Ureter (tissue), 1 donor: ENCODE measurements around the gene PRMT1. TPM values are rescaled to one million over a fixed set of nuclear protein-coding genes. Genes with fewer than 3 reads are reported as not detected.
"Not testable (repeated sequence)": the region's sequence is repeated elsewhere in the genome, so short reads cannot be mapped to it uniquely, and the experiment has no call there.

Experiments
- DNase-seq: peaks from one replicate; pipeline ENCODE4 v3.0.0-alpha.2; 2020; ENCODE audit warnings: low spot score
- total RNA-seq: library from RNA; stranded (reverse); gene quantifications from one replicate; pipeline ENCODE4 v1.2.4, GENCODE V29; 2023
- donor health status: DM: yes; HTN: yes; CAD: no.

The PRMT1 gene
- 166 TPM for total RNA-seq

DNA sequence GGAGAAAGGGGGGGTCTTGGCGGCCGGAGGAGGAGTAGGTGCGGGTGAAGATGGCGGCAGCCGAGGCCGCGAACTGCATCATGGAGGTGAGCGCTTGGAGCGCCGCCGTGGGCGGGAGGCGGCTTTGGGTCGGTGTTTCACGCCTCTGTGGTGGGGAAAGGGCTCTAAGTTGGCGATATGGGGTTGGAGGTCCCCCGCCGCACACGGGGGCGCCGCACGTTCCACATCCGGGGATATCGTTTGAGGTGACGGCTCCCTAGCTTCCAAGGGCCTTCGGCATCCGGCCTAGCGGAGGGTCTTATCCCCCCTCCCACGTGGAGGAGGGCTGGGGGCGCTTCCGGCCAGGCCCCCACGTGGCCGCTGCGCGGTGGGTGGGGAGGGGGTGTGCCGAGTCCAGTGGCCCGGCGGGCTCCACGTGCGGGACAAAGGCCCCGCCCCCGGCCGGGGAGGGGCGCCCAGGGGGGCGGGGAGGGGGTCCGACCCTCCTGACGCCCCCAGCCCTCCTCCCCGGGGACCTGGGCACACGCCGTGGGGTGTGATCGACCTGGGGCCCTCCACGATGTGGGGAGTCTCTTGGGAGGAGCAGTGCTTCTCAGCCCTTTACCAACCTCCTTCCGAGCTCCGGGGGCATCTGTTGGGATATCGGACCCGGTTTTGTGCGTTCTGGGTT is at the start of gene PRMT1:
PRMT1 (plus strand) TSS at position 41 of the 670 bp plus-strand sequence; CDS start at position 51, 10 bp downstream.
- DNase-seq: no peak

DNA sequence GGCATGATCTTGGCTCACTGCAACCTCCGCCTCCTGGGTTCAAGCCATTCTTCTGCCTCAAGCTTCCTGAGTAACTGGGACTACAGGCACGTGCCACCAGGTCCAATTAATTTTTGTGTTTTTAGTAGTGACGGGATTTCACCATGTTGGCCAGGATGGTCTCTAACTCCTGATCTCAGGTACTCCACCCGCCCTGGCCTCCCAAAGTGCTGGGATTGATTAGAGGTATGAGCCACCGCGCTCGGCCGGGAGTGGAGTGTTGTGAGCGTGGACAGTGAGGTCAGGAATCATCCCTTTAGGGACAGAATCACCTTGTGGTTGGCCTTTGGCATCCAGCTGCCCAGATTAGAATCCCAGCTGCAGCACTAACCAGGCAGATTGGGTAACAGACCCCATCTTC is 47.4 kb upstream of the PRMT1 start:
- no peak for DNase-seq

DNA sequence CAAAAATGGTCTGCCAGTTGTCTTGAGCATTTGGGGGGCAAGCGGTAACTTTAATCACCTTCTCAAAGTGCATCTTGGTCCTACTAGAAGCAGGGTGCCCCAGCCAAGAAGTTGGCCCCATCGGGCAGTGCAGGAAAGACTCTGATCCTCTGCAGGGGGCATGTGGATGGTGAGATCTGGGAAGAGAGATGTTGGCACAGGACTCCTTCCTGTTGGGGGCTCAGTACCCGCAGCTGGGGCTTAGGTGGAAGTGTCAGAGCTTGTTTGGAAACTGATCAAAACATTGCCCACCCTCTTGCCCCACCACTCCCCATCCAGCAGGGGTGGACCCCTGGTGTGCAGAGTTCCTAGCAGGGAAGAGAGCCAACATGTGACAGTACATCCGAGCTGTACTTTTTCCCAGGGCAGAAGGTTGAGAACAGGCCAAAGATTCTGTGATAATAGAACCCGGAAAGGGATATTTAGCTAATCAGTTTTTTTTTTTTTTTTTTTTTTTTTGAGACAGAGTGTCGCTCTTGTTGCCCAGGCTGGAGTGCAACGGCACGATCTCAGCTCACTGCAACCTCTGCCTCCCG is 46.0 kb upstream of the PRMT1 start:
- DNase-seq: no peak

DNA sequence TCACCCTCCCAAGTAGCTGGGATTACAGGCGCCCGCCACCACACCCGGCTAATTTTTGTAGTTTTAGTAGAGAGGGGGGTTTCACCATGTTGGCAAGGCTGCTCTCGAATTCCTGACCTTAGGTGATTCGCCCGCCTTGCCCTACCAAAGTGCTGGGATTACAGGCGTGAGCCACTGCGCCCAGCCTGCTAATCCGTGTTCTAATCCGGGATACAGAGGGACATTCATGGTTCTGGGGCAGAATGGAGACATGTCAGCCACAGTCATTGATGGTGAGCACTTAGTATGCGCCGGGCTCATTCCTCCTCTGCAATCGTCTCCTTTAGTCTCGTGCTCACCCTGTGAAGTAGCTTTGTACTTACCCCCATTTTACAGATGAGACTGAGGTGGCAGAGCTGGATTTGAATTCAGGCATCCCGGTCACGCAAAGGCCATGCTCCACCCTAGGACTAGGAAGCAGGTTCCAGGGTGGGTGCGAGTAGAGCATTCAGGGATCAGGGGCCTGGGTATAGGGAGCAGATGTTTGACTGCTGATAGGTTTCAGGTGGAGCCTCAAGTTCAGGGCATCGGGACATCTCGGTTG is 45.4 kb upstream of the PRMT1 start:
- DNase-seq: no peak

DNA sequence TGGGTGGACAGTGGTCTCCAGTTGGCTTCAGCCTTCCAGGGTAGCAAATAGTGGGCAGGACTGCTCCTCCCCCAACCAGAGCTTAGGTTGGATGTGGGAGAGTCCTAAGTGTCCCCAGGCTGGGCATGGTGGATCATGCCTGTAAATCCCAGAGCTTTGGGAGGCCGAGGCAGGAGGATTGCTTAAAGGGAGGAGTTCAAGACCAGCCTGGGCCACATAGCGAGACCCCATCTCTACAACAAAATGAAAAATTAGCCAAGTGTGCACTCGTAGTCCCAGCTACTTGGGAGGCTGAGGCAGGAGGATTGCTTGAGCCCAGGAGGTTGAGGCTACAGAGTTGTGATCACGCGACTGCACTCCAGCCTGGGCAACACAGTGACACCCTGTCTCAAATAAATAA is 44.5 kb upstream of the PRMT1 start:
- no peak for DNase-seq

DNA sequence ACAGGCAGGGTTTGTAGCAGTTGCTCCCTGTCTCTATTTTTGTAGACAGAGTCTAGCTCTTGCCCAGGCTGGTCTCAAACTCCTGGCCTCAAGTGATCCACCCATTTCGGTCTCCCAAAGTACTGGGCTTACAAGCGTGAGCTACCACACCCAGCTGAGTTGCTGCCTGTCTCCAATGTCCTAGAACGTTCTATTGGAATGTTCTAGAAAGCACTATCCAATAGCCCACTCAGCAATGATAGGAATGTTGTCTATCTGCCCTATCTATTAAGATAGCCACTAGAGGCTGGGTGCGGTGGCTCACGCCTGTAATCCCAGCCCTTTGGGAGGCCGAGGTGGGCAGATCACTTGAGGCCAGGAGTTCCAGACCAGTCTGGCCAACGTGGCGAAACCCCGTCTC is 43.8 kb upstream of the PRMT1 start:
- DNase-seq: not testable (repeated sequence)

DNA sequence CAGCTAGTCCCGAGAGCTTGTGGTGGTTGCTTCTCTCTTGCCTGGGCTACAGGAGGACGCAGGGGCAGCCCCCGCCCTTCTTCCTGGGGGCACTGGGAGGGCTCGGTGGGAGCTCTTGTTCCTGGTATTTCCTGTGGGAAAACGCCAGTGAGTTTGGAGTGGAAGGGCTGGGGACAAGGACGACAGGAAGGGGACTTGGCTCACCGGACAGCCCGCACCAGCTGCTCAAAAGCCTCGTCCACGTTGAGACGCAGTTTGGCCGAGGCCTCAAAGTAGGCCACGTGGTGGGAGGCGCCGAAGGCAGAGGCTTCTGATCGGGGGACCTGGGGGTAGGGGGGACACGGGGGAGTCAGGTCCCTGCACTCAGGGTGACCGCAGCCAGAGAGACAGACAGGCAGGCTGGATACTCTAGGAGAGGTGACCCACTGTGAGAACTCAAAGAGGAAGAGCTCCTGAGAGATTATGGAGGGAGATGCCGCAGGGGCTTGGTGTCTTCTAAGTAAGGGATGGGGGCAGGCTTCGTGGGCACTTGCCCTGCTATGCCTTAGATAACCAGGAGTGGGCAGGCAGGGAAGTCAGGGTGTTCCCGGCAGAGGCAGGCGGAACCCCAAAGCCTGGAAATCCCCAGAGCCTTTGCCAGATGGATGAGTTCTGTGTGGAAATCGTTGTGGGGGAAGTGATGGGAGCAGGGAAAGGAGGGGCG is 41.4 kb upstream of the PRMT1 start:
- DNase-seq: no peak

DNA sequence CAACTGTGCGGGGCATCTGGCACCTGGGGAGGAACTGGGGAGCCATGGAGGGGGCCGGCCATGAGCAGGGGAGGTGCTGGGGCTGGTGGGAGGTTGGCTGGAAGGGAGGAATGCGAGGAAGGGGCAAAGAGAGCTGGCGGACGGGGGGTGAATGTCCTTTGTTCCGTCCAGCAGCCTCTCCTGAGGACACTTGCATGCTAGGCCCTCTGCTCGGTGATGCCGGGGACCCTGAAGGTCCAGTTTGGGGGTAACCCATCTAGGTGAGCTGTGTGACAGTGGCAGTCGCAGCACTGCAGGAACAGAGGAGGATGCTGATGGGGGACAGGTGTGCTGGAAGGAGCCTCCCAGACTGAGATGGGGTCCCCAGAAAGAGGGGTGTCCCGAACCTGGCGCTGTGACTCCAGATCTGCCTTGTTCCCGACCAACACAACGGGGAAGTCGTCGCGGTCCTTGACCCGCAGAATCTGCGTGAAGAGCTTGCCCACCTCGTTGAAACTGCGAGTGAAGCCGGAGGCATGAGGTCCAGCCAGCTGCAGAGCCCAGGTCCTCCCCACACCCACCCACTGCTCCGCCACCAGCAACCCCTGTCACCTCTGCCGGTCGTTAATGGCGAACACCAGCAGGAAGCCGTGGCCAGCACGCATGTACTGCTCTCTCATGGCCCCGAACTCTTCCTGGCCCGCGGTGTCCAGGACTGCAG is 40.7 kb upstream of the PRMT1 start:
- DNase-seq: no peak

DNA sequence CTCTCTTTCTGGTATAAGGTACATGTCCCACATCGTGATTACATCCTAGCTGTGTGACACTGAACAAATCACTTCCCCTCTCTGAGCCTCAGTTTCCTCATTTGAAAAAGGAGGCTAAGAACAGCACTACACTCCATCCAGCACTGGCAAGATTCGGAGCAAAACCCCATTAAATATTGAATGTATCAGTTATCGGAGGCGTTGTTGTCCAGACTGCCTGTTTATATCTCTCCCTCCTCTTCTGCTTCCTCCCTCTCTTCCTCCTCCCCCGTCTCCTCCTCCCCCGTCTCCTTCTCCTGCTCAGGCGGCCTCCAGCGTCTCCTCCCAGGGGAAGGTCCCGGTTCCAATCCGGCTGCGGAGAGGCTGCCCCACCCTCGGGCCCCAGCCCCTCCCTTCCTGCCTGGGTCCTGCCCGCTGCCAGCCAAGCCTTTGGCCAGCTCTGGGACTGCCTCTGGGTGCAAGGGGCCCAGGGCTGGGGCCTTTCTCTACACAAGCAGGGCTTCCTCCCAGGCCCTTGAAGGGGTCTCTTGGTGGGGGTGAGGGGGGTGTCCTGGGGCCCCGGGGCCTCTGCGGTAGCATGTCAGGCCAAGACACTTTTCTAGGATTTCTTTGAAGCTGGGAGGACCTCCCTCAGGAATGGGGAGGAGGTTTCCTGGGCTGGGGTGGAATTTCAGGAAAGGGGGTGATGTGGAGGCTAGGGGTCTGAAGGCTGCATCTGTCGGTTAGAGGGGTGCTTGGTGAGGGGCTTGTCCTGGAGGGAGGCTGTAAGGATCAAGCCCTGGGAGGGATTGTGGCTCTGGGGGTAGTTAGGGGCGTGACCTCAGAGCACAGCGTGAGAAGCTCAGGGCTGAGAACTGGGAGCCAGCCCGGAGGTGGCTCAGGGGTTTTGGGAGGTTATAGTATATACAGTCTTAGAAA is 39.0 kb upstream of the PRMT1 start:
- peak; percentile 86 for DNase-seq

DNA sequence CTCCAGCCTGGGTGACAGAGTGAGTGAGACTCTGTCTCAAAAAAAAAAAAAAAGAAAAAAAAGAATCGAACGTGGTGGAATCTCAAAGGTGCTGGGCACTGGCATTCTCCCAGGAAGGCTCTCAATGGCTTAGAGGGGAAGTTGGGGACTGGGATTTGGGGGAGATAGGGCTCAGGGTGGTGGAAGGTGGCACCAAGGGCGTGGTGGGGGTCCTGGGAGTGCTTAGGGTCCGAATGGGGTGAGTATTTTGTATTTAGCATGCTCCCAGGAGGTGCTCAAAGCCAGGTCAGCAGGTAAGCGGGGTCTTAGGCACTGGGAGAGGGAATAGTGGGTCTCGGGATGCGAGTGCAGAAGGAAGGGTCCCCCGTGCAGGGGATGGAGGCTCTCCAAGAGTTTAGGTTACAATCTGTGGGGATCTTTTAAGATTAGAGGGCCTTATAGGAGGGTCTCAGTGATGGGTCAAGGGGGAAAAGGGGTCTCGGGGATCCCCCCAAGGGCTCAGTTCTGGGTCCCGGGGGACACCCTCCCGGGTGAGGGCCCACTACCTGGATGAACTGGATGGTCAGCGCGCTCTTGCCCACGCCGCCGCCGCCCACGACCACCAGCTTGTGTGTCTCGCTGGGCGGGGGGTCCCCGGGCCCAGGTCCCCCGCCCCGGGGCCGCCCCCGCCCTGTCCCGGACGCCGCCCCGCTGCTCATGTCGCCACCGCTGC is 37.5 kb upstream of the PRMT1 start:
- no peak for DNase-seq

DNA sequence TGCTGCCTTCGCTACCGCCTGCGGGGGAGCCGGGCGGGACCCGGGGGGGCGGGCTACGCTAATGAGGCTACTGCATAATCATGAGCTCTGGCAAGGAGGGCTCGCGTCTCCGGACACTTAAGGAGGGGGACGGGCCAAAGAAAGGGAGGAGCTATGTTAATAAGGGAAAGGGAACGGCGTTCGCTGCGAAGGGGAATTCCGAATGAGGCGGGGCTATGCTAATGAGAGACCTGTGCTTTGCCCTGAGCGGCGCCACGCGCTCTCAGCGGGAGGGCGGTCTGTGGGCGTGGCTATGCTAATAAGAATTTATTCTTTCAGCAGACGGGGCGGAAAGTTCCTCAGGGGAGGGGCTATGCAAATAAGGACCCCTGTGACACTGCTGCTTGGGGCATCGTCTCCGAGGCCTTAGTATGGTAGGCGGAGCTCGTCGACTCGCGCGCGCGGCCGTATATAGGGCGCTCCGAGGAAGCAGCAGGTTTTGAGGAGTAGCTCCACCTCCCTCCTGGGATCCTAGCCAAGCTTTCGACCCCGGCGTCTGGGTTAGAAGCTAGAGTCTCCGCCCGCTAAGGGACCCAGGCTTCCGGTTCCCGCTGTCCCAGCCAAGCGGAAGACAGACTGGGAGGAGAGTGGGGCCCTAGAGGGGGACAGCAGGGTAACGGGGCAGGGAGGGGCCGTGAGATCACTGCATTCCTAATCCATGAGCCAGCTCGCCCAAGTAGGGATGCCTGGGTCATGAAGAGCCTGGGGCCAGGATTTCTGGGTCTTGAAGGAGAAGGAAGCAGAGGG is 36.8 kb upstream of the PRMT1 start, which contains the start of gene RRAS:
RRAS (minus strand) TSS at position 31 of the 786 bp plus-strand sequence. CDS start 45 bp downstream, outside the sequence.
- DNase-seq: peak; percentile 100

DNA sequence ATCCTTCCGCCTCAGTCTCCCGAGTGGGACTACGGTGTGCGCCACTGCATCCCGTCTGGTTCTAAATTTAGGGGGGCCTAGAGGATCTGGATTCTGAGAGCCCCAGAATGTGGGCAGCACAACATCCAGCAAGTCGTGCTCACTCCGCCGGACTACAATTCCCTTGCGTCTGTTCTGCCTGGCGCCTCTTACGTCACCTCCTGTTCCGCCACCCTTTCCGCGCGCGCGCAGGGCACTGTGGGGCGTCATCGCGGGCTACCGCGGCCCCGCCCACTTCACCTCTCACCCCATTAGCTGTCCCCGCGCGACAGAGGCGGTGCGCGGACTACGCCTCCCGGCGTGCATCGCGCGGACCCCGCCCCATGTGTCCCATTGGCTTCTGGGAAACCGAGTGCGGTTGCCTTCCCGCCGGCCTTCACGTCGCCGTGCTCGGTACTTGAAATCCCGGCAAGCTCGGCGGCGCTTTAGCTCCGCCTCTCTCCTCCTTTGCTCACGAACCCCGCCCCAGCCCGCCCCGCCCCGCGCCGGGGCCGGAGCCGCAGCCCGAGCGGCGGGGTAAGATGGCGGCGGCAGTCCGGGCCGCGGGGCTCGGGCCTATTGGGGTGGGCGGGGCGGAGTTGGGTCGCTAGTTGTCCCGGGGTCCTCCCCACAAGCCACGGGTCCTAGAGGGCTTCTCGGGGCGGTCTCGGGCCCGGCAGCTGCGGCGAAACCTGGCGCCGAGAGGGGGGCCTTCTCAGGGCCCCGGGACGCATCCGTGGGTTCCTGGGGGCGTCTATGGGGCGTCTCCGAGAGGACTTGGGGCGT is 35.2 kb upstream of the PRMT1 start, which contains the start of gene SCAF1:
SCAF1 (plus strand) TSS at position 522 of the 804 bp plus-strand sequence. CDS start 2,818 bp downstream, outside the sequence.
- DNase-seq: peak; percentile 99

DNA sequence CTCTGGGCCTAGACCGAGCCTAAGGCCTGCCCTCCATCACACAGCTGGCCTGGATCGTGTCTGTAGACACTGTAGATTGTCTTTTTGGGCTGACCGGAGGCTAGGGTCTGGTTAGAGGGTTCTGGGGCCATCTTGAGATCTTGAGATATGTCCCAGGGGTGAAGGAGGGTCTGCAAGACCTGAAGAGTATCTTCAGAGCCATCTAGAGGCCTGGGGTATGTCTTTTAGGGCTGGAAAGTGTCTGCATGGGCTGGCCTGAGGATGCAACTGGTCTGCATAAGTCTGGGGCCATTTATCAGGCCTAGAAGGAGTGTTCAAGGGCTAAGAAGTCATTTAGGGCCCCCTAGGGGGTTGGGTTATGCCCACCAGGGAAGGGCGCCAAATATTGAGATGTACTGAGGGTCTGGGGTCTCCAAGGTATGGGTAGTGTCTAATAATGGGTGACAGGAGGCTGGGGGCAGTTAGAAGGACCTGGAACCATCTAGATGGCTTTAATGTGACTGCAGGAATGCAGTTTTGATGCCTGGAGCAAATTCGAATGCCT is 34.5 kb upstream of the PRMT1 start:
- no peak for DNase-seq

DNA sequence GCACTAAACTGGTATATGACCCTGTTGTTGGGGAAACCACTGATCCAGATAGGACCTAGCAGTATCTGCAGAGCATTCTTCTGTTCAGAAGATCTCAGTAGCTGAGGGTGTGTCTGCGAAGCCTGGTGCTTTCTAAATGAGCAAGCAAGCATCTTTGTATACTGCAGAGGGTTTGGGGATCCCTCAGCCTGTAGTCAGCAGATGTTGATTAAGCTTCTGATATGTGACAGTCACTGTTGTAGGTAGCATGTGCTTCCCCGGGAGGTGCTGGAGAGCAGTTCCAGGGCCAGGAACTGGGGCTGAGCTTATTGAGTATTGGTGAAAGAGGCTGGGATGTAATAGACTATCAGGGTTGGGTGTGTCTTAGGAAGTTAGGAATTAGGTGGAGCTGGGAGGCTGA is 33.6 kb upstream of the PRMT1 start:
- DNase-seq: no peak

DNA sequence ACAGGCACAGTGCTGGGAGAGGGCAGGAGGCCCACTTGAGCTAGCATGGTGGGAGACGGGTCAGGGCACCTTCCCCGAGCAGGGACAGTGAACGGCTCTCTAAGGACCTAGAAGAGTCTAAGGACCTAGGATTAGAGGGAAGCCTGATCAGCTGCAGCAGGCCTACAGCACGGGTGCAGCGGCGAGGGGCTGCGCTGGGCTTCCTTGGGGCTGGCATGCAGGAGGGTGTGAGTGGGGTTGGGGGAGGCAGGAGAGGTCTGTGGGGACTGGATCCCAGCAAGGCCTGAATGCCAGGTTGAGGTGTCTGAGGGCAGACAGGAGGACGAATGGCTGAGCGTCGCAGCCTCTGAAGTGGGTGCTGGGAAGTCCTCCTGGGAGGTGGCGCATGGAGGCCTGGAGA is 31.5 kb upstream of the PRMT1 start:
- no peak for DNase-seq

DNA sequence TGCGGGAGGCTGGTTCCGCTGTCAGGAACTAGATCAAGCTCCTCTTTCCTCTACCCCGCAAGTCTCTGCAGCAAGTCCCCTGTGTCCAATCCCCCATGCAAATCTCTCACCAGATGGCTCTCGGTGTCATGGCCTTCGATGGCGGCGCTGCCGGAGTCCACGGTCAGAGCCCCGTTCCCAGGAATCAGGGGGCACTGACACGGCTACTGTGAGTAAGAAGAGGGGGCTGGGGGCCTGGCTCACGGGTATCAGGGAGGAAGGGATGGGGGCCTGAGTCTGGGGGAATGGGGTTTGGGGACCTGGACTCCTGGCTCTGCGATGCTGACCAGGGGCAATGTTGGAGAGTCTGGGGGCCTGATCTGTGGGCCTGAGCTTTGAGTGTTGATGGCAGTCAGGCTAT is 31.1 kb upstream of the PRMT1 start:
- DNase-seq: no peak

DNA sequence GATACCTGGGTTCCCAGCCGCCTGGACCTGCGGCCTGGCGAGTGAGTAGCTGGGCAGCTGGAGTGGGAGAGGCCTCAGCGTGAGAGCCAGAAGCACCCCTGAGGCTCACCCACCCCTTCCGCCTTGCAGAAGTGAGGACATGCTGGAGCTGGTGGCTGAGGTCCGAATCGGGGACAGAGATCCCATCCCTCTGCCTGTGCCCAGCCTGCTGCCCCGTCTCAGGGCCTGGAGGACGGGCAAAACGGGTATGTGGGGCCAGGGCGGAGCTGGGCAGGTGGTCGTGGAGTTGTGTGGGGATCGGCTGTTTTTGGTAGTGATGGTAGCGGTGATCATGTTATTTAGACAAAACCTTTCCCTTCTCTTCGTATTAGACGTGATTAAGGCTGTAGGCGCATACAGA is 30.5 kb upstream of the PRMT1 start:
- DNase-seq: no peak
